ENCODE data around the gene CBLC.

DNA sequence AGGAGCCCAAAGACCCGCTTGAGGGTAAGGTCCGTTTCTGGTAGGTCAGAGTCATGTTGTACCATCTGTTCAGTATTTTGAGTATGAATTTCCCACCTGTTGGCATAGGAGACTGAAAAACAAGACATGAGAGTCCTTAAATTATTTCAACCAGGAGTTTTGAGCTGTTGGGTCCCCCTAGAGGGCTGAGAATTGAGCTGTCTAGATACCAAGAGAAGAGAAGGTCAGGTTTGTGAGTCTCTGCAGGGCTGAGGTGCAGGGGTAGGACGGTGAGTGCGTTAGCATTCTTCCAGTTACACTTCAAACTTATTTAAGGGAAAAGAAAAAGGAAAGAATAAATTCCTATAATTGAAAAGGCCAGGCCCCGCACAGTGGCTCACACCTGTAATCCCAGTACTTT lies 5.0 kb downstream of the CBLC start:
- TF ChIP-seq CTCF (conservative IDR thresholded peaks at IDR 0.05) = no peak
- TF ChIP-seq ZFX (IDR thresholded peaks at IDR 0.05) = no peak
